ENCODE data around the gene CCDC92.

CCDC92 gene

DNA sequence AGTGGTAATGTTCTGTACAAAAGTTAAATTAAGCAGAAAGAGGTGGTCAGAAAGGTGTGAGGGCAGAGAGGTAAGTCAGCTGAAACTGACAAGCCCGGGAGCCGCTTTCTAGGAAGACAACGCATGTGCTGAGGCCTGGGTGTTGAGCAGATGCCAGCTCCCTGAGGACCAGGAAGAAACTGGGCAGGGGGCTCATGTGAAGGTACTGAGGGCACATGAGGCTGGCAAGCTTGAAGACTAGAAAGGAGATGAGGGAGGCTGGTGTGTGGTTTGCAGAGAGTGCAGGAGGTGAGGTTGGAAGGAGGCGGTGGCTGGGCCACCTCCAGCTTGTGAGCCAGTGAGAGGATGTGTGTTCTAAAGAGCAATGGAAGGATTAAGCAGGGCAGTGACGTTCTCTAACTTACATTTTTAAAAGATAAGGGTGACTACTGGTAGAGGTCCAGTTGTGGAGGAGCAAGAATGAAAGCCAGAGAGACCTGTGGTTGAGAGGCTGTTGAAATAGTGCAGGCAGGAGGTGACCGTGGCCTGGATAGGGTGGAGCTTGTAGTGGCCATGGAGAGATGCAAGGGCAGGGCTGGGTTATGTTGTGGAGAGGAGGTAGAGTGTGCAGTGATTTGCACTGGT lies 29.5 kb upstream of the CCDC92 start:
- no peak overlapping the region for H3K4me3 ChIP-seq (replicated peaks in 1 of 2; ENCODE audit: low read depth in 2 of 2, low read length in 2 of 2)
- TF ChIP-seq, protein P1, sequence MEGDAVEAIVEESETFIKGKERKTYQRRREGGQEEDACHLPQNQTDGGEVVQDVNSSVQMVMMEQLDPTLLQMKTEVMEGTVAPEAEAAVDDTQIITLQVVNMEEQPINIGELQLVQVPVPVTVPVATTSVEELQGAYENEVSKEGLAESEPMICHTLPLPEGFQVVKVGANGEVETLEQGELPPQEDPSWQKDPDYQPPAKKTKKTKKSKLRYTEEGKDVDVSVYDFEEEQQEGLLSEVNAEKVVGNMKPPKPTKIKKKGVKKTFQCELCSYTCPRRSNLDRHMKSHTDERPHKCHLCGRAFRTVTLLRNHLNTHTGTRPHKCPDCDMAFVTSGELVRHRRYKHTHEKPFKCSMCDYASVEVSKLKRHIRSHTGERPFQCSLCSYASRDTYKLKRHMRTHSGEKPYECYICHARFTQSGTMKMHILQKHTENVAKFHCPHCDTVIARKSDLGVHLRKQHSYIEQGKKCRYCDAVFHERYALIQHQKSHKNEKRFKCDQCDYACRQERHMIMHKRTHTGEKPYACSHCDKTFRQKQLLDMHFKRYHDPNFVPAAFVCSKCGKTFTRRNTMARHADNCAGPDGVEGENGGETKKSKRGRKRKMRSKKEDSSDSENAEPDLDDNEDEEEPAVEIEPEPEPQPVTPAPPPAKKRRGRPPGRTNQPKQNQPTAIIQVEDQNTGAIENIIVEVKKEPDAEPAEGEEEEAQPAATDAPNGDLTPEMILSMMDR (IDR thresholded peaks at IDR 0.05; ENCODE audit: low read depth, low read length): no peak
- peak in 1 of 2 donors; percentile 70 for DNase-seq (ENCODE audit: low read depth in 2 of 2)

GRCh38 chr12:124001343-124001742 lies 28.7 kb upstream of the CCDC92 start:
- TF ChIP-seq, protein P1 (IDR thresholded peaks at IDR 0.05; ENCODE audit: low read depth, low read length): no peak
- no peak for DNase-seq (ENCODE audit: low read depth in 2 of 2)
- H3K4me3 ChIP-seq (replicated peaks in 1 of 2; ENCODE audit: low read depth in 2 of 2, low read length in 2 of 2): no peak overlapping the region

DNA sequence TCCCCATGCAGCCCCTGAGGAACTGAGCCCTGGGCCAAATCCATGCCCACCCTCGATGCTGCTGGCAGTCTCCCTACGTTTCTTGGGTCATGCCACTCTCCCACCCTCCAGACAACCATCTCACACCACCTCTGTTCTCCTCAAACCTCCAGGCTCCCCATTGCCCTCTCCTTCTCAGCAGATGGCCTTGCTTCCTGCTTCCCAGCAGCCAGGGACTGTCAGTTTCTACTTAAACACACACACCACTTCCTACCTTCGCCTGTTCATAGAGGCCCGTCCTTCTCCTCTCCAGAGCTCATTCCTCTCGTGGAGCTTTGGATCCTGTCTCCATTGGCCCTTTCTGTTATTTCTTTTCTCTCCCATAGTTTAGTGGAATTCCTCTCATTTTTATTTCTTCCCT lies 27.5 kb upstream of the CCDC92 start:
- no peak for DNase-seq (ENCODE audit: low read depth in 2 of 2)
- TF ChIP-seq, protein P1 (IDR thresholded peaks at IDR 0.05; ENCODE audit: low read depth, low read length): no peak
- H3K4me3 ChIP-seq (replicated peaks in 1 of 2; ENCODE audit: low read depth in 2 of 2, low read length in 2 of 2): no peak overlapping the region

- DNase-seq (ENCODE audit: low read depth in 2 of 2): peak; percentile 40 to 46
- TF ChIP-seq, protein P1 (IDR thresholded peaks at IDR 0.05; ENCODE audit: low read depth, low read length): no peak
- H3K4me3 ChIP-seq (replicated peaks in 1 of 2; ENCODE audit: low read depth in 2 of 2, low read length in 2 of 2): no peak overlapping the region
These were observed 26.3 kb upstream of the CCDC92 start for GRCh38 chr12:123998991-123999359.

DNA sequence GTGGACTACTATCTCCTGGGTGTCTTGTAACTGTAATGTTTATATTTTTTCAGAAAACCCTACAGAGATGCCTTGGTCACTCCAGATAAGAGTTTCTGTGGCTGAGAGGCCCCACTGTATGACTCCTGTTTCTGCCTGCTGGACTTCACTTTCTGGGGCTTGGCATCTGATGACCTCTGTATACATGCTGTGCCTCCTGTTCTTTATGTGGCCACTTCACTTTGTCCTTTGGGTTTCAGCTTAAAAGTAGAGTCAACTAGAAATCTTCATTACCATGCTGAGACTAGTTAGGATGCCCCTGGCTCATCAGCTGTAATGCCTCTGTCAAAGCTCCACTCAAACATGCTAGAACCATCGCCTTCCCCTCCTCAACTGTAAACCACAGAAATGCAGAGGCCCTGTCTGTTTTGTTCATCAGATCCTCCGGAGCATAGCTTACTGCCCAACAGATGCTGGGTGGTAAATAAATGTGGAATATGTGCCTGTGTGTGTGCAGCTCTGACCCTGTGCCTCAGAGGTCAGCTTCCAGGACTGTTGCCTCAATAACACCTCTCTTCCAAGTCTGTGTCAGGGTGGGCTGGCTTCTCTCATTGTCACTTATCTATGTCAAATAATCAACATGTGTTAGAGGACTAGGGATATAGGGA lies 25.8 kb upstream of the CCDC92 start:
- no peak overlapping the region for H3K4me3 ChIP-seq (replicated peaks in 1 of 2; ENCODE audit: low read depth in 2 of 2, low read length in 2 of 2)
- TF ChIP-seq, protein P1 (IDR thresholded peaks at IDR 0.05; ENCODE audit: low read depth, low read length): no peak
- DNase-seq (ENCODE audit: low read depth in 2 of 2): peak in 1 of 2 donors; percentile 44

DNA sequence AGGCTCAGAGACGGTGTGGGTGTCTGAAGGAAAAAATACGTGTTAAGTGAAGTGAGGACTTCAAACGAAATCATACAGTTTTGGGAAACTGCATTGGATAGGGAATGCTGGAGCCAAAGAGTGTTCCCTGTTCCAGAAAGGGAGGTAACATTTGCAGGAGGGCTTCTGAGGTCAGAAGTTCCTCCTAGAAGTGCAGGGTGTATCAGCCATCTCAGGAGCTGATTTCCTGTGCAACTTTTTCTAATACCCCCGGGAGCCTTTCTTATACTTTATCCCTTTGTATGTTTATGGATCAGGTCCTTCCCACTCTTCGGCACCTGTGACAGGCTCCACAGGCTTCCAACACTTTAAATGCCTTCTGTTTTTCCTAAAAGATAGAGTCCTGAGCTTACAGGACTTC lies 25.3 kb upstream of the CCDC92 start:
- DNase-seq (ENCODE audit: low read depth in 2 of 2): no peak
- TF ChIP-seq, protein P1 (IDR thresholded peaks at IDR 0.05; ENCODE audit: low read depth, low read length): no peak
- H3K4me3 ChIP-seq (replicated peaks in 1 of 2; ENCODE audit: low read depth in 2 of 2, low read length in 2 of 2): no peak overlapping the region
